ENCODE measurements around the gene MNX1.

Gene MNX1

DNA sequence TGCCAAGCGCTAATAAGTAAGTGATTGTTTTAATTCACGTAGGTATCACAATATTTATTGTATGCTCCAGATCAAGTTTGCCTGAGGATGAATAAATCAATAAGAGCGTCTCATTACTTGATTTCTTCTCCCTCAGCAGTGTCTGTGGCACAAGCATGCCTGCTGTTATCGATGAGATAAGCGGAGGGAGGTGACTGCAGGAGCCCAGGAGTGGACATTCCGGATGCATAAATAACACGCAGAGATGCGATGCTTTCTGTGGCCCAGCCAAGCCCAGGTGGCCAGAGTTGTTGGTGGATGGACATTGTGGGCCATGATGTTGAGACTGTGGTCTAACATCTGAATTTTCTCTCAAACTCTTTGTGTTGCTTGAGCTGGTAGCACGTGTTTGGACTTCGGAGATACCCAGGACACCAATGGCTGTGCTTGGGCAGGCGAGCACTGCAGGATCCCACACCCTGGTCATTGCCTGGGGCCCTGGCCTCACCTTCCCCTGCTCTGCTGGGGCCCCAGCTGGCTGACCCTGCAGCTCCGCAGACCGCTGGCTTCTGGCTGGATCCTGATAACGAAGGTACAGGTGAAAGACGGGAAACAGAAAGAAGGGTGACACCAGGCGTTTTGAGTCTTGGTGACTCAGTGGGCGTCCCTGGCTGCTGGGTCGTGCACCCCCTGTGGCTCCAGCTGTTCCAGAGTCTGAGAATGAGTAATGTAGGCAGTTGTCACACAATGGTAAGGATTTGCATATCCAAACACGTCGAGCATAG is 31.2 kb upstream of the MNX1 start:
- FAIRE-seq, result no peak
- TF ChIP-seq POLR2A (IDR thresholded peaks at IDR 0.05; ENCODE audit: low read depth, low read length), result no peak

DNA sequence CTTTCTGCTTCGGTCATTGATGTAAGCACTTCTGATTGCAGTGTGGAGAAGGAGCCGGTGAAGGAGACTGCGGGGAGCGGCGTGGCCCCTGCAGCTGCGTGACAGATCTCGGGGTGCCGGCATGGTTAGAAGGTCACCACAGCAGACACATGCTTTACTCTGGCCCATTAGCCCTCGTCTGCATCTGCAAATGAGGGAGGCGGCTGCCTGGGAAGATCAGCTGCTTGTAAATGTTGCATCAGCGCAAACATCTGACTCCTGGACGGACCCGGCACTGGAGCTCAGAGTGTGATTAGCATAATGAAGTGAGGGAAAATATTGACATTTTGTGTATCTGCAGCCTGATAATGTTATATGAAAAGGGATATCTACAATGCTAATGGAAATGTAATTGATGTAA is 30.5 kb upstream of the MNX1 start:
- no peak for TF ChIP-seq POLR2A (IDR thresholded peaks at IDR 0.05; ENCODE audit: low read depth, low read length)
- DNase-seq (ENCODE audit: insufficient read length, low spot score) (no peak), FAIRE-seq (no peak)

More for the DNA sequence above, 31.2 kb upstream of the MNX1 start:
- no peak for DNase-seq (ENCODE audit: insufficient read length, low spot score)

DNA sequence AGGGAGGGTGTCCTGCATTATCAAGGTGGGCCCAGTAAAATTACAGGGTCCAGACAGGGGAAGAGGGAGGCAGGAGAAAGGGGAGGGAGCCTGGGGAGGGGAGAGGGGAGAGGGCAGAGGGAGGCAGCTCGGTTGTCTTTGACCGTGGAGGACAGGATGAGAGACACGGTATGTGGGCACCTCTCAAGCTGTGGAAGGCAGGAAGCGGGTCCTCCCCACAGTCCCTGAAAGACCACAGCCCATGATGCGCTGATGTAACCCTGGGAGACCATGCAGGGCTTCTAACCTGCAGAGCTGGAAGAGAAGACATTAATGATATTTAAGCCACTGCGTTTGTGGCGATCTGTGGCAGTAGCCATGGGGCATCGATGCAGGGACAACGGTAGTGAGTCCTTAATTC is 27.2 kb upstream of the MNX1 start:
- no peak for DNase-seq (ENCODE audit: insufficient read length, low spot score)
- FAIRE-seq, result no peak
- TF ChIP-seq POLR2A (IDR thresholded peaks at IDR 0.05; ENCODE audit: low read depth, low read length), result no peak

DNA sequence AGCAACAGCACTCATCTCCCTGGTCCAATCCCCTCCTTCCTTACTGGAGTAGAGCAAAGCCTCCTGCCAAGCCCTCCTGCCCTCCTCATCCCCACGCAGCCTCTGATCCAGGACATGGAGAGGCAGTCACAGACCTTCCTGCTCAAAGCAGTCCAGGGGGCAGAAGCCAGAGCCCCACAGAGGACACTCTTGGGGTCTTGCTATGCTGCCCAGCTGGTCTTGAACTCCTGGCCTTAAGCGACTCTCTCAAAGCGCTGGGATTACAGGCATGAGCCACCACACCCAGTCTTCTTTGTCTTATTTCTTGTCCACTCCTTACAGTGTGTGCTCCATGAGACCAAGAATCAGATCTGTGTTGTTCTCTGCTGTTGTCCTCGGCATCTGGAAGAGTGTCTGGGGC is 26.6 kb upstream of the MNX1 start:
- no peak for FAIRE-seq
- no peak for TF ChIP-seq POLR2A (IDR thresholded peaks at IDR 0.05; ENCODE audit: low read depth, low read length)
- DNase-seq (ENCODE audit: insufficient read length, low spot score), result no peak

DNA sequence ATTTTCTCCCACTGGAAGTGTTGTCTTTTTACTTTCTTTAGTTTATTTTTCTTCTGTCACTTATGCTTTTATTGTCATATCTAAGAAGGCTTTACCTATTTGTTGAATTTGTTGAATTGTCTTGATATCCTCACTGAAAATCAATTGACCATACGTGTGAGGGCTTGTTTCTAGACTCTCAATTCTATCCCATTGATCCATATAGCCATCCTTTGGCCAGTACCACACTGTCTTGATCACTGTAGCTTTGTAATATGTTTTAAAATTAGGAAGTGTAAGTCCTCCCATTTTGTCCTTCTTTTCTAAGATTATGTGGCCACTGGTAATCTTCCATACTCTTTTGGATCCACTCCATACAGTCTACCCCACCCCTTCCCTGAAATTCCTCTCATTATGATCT is 25.5 kb upstream of the MNX1 start:
- FAIRE-seq (no peak), DNase-seq (ENCODE audit: insufficient read length, low spot score) (no peak)
- TF ChIP-seq POLR2A (IDR thresholded peaks at IDR 0.05; ENCODE audit: low read depth, low read length), result no peak

DNA sequence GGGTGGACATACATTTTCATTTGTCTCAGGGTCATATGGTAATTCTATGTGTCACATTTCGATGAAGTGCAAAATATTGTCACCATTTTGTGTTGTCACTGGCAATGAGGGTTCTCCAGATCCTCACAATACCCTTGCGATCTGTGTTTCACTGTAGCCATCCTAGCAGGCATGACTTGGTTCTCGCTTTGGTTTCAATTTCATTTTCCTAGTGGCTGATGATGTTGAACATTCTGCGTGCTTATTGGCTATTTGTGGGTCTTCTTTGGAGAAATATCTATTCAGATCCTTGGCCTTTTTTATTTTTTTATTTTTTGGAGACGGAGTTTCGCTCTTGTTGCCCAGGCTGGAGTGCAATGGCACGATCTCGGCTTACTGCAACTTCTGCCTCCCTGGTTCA is 24.8 kb upstream of the MNX1 start:
- FAIRE-seq (no peak), DNase-seq (ENCODE audit: insufficient read length, low spot score) (no peak)
- TF ChIP-seq POLR2A (IDR thresholded peaks at IDR 0.05; ENCODE audit: low read depth, low read length), result no peak

DNA sequence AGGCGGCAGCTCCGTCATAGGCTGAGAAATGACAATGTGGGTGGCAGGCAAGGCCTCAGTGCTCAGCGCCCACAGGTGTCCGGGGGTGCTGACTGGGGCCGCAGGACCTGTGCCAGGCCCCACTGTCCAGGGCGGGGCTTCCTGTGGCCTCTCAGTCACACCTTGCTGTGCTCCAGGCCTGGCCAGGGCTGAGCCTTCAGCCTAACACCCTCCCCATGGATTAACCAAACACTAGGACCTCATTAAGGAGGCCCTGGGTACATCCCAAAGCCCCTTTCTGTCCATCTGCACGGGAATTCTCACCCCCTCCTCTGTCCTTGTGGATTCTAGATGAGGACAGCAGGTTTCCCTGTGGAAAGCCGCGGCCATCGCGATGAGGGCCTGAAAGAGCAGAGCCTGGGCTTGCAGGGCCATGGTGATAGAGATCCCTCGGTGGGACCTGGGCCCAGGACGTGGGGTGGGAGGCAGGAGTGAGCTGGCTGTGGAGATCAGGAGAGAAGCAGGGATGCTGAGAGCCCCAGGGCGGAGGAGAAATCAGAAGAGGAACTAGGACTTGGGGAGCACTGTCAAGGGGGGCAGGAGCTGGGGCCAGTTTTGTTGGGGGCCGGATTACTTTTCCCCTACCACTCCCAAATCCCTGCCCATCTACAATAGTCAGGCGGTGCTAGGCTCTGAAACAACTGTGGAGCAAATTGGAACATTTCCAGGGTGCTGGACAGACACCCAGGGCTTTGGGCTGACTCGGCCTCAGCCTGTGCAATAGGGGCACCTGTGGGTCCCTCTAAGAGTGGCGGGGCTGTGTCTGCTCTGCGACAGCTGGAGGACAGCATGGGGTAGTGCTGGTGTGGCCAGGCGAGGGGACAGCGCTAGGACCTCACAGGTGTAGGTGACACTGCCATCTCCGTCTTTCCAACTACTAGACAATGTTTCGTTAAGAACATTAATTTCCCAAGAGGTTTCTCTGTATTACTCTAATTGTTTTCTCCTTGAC is 23.3 kb upstream of the MNX1 start:
- DNase-seq (ENCODE audit: insufficient read length, low spot score) (no peak), FAIRE-seq (no peak)
- no peak for TF ChIP-seq POLR2A (IDR thresholded peaks at IDR 0.05; ENCODE audit: low read depth, low read length)

DNA sequence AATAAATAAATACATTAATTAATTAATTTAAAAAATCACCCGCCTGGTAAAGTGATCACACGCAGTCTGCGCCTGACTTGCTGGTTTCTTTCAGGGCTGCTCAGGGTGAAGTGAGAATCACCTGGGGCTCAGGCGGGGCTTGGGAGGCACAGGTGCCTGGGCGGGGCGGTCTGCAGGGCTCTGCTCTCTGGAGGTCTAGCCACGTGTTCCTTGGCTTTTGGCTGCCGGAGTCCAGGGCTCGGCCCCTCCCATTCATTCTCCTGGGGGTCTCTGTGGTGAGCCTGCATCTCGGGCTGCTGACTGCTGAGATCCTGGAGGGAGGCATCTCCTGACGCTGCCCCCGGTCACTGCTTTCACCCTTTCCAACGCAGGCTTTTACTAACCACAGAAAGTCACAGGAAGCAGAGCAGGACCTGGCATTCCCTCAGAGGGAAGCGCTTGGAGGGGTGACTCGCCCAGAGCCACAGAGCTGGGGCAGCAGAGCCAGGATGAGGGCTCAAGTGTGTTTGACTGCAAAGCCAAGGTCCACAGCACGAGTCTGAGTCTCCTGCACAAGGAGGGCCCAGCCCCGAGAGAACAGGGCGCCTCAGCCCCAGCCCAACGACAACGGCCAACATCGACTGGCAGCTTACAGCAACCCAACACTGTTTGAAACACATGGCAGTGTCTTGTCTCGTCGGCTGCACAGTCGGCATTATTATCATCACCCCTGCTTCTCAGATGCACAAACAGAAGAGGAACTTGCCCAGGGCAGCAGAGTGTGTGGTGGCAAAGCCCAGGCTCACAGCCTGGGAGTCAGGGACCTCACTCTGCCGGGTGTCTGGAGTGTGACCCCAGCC is 22.4 kb upstream of the MNX1 start:
- TF ChIP-seq POLR2A (IDR thresholded peaks at IDR 0.05; ENCODE audit: low read depth, low read length), result no peak
- DNase-seq (ENCODE audit: insufficient read length, low spot score) (no peak), FAIRE-seq (no peak)

DNA sequence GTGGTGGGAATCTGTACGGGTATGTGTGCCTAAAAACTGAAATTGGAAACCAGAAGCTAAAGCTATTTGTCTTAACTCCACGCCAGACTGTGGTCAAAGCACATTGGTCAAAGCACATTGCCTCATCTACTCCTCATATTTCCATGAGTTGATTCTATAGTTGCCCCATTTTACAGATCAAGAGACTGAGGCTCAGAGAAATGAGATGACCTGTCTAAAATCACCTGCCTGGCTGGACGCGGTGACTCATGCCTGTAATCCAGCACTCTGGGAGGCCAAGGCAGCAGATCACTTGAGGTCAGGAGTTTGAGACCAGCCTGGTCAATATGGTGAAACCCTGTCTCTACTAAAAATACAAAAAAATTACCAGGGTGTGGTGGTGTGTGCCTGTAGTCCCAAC is 21.7 kb upstream of the MNX1 start:
- no peak for FAIRE-seq
- DNase-seq (ENCODE audit: insufficient read length, low spot score), result no peak
- TF ChIP-seq POLR2A (IDR thresholded peaks at IDR 0.05; ENCODE audit: low read depth, low read length), result no peak

DNA sequence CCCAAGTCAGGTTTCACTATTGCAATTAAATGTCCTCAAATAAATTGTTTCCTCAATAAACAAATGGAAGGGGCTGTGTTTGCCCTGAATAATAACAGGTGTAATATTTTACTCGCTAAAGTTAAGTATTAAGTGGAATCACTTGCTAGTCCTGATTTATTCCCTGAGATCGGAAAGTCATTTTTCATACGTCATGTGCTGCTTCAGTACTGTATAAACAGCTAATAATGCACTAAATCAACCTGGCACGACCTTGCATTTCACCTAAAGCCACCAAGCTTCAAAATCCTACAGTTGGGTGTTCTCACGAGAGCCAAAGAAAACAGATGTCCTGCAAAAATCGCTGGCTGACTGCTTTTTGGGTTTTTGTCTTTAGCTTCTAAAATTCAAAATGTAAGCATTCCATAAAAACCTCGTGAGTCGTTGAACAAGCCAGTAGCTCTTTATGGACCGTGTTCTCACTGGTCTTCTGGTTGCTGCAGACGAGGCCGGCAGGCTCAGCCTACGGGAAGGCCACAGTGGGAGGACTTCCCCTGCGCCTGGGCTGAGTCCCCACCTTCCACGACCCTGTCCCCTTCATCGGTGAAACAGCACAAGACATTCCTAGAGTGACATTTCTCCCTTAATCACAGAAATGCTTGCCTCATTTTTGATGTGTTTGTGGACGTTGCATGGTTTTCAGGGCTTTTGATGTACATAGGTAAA is 17.9 kb upstream of the MNX1 start:
- DNase-seq (ENCODE audit: insufficient read length, low spot score) (no peak), FAIRE-seq (no peak)
- TF ChIP-seq POLR2A (IDR thresholded peaks at IDR 0.05; ENCODE audit: low read depth, low read length), result no peak

DNA sequence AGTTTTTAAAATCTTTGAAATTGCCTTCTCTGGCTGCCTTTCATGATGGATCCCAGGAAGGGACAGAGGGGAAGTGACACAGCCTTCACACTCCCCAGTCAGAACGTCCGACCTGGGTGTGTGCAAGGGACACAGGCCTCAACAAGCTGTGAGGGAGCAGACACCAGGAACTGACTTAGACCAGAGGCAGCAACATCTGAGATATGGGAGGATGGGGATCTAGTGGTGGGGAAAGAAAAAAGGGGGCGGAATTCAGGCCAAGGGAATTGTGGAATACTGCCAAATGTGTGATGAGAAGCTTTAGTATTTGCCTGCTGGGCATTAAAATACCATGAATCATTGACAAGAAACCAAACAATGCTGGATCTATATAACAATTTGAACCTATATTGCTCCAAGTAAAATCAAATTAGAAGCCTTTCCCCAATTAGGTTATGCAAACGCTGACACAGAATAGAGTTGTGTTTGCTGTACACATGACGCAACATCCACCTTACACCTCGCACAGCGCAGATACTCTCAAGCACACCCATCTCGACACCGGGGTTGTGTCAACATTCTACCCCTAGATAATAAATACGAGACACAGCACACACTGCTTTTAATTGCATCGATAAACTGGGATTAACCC is 17.2 kb upstream of the MNX1 start:
- DNase-seq (ENCODE audit: insufficient read length, low spot score), result no peak
- no peak for TF ChIP-seq POLR2A (IDR thresholded peaks at IDR 0.05; ENCODE audit: low read depth, low read length)
- FAIRE-seq, result no peak

DNA sequence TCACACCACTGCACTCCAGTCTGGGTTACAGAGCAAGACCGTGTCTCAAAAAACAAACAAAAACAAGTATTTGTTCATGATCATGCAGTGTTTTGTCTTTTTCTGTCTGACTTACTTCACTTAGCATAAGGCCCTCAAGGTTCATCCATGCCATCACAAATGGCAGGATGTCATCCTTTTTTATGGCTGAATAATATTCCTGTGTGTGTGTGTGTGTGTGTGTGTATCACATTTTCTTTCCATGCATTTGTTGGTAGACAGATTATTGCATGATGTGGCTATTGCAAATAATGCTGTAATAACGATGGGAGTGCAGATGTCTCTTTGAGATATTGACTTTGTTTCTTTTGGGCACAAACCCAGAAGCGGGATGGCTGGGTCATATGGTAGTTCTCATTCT is 14.3 kb upstream of the MNX1 start:
- DNase-seq (ENCODE audit: insufficient read length, low spot score) (no peak), FAIRE-seq (no peak)
- no peak for TF ChIP-seq POLR2A (IDR thresholded peaks at IDR 0.05; ENCODE audit: low read depth, low read length)

DNA sequence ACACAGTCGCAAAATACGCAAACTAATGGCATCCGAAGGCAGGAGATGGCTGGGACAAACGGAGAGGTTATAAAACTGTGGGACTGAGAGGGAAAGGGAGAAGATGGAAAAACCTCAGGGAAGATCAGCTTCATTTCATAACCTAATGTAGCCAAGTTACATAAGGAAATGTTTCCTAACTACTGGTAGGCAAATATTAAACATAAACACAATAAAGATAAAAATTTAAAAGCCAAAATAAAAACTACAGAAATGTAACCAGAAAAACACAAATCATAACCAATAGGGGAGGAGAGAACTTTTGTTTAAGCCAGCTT is 13.1 kb upstream of the MNX1 start:
- no peak for FAIRE-seq
- DNase-seq (ENCODE audit: insufficient read length, low spot score), result no peak
- TF ChIP-seq POLR2A (IDR thresholded peaks at IDR 0.05; ENCODE audit: low read depth, low read length), result no peak
